ENCODE measurements around the gene CCL4. TPM values are rescaled to one million over a fixed set of nuclear protein-coding genes. Genes with fewer than 3 reads are reported as not detected.
A peak's percentile ranks its signal among the peaks of the same experiment; 100 is the strongest.

CCL4 gene
- total RNA-seq, 6 donors from 2014 or later: 5.7 to 24.0 (median 14.1) TPM

DNA sequence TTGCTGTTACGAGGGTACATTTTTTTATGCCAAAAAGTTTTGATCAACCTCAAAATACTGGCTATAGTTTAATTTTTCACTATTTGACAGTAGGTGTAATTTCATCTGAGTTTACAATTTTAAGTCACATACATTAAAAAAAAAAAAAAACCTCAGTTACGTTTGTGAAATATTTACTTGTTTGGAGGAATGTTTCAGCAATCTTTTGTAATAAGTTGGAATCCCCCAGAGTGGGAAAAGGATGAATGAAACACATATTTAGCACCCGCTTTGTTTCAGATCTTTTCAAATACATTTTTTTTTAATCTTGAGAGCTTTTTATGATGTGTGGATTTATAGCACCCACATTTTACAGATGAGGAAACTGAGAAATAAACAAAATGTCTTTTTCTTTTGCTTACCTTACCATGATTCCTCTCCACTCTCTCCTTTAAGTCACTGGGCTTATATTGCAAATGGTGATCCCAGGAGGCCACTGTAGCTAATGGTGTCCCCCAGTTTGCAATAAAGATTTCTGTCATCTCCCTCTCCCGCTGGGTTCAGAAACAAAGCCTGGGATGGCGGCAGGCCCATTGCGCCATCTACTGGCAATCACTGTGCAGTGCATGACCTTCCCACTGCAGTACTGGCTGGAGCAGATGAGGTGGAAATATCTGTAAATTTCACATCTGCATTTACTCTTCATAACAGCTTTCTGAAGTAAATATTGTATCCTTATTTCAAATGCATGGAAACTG, 45.1 kb downstream of the CCL4 start:
- no peaks in the 10 kb centered on the region for H3K9me3 ChIP-seq
- H3K4me1 ChIP-seq: peaks cover 0 to 9% (median 3%) of the 10 kb centered on the region in 4 donors
- ATAC-seq (ENCODE audit: low FRiP score in 2 of 2): peak; percentile 80 to 94
- H3K27me3 ChIP-seq: no peaks in the 10 kb centered on the region
- H3K4me3 ChIP-seq: no peak overlapping the region
- H3K27ac ChIP-seq: no peak overlapping the region
- TF ChIP-seq EP300 (IDR thresholded peaks at IDR 0.05): no peak
- TF ChIP-seq, protein P1, sequence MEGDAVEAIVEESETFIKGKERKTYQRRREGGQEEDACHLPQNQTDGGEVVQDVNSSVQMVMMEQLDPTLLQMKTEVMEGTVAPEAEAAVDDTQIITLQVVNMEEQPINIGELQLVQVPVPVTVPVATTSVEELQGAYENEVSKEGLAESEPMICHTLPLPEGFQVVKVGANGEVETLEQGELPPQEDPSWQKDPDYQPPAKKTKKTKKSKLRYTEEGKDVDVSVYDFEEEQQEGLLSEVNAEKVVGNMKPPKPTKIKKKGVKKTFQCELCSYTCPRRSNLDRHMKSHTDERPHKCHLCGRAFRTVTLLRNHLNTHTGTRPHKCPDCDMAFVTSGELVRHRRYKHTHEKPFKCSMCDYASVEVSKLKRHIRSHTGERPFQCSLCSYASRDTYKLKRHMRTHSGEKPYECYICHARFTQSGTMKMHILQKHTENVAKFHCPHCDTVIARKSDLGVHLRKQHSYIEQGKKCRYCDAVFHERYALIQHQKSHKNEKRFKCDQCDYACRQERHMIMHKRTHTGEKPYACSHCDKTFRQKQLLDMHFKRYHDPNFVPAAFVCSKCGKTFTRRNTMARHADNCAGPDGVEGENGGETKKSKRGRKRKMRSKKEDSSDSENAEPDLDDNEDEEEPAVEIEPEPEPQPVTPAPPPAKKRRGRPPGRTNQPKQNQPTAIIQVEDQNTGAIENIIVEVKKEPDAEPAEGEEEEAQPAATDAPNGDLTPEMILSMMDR (IDR thresholded peaks at IDR 0.05): peak; percentile 84 to 97 (median 96)
- WGBS, 2 donors: 38 to 39% methylated on average over 6 of the region's 6 CpGs
- H3K36me3 ChIP-seq: no peaks in the 10 kb centered on the region
- peak in 1 of 2 donors; percentile 75 for DNase-seq

GRCh38 chr17:36149296-36149820, 45.7 kb downstream of the CCL4 start:
- TF ChIP-seq, protein P1 (IDR thresholded peaks at IDR 0.05): no peak
- TF ChIP-seq POLR2AphosphoS5 (IDR thresholded peaks at IDR 0.05) (no peak), POLR2A (IDR thresholded peaks at IDR 0.05) (no peak), EP300 (IDR thresholded peaks at IDR 0.05) (no peak)
- ATAC-seq (ENCODE audit: low FRiP score in 2 of 2) (peak; percentile 6 to 78), DNase-seq (no peak)
- Histone ChIP-seq H3K27ac (no peak overlapping the region), H3K27me3 (no peaks in the 10 kb centered on the region), H3K4me3 (no peak overlapping the region), H3K4me1 (peaks cover 0 to 9% (median 3%) of the 10 kb centered on the region in 4 donors), H3K36me3 (no peaks in the 10 kb centered on the region), H3K9me3 (no peaks in the 10 kb centered on the region)
- 52 to 62% methylated on average over 11 of the region's 11 CpGs for WGBS, 2 donors

DNA sequence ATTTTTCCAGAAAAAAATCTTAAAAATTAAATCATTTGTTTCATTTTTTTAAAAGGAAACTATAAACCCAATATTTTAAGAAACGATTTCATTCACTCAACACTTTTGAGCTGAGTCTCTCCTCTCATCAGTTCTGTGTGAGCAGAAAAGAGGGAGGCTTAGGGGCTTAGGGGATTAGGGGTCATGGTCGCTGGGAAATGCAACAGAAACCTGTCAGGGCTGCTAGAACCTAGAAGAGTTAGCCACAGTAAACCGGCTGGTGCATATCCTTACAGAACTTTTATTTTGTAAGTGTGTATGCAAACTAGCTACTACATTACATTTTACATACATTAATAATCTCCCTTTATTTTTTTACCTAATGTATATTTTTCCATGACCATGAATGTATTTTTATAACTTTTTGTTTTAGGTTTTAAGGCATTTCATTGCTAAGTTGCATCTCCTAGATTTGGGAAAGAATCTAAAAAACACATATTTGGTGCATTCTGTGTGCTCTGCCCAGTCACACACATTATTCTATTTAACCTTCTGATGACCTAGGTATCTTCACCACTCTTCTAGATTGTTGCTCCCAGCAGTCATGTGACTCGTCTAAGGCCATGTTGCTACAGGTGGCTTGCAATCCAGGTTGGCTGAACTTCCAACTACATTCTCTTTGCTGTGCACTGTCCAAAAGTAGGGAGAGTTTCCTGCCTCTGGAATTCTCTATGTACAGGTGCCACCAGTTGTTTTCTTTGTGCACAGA, 48.4 kb downstream of the CCL4 start:
- DNase-seq (no peak), ATAC-seq (ENCODE audit: low FRiP score in 2 of 2) (peak in 1 of 2 donors; percentile 17)
- WGBS, 2 donors: 65 to 67% methylated on average over 4 of the region's 4 CpGs
- Histone ChIP-seq H3K27me3 (no peaks in the 10 kb centered on the region), H3K36me3 (no peaks in the 10 kb centered on the region), H3K27ac (no peak overlapping the region), H3K4me1 (peaks cover 0 to 9% (median 3%) of the 10 kb centered on the region in 4 donors), H3K9me3 (no peaks in the 10 kb centered on the region), H3K4me3 (no peak overlapping the region)
- TF ChIP-seq, protein P1 (IDR thresholded peaks at IDR 0.05): no peak
- TF ChIP-seq POLR2A (IDR thresholded peaks at IDR 0.05): no peak
- TF ChIP-seq POLR2AphosphoS5 (IDR thresholded peaks at IDR 0.05): no peak
- no peak for TF ChIP-seq EP300 (IDR thresholded peaks at IDR 0.05)

DNA sequence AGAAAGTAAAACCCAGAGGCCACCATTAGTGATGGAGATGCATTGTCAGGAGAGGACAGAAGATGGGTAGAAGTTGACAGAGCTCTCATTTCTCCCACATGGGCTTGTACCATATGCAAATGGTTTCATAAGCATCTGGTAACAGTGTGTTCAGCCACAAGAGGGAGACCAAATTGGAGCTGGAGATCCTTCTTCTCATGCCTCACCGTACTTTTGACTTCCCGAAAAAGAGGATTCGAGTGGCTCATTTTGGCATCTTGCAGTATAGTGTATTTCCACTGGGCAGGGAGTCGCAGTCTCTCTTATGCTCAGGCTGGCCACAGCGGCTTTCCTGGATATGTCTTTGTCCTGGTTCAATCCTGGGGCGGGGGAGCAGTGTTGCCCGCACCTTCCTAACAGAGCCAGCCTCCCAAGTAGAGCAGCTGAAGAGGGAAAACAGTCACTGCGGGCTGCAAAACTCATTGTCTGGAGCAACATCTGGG, 49.1 kb downstream of the CCL4 start:
- H3K36me3 ChIP-seq: no peaks in the 10 kb centered on the region
- no peak for DNase-seq
- H3K4me1 ChIP-seq: peaks cover 0 to 9% (median 3%) of the 10 kb centered on the region in 4 donors
- WGBS, 2 donors: 87 to 93% methylated on average over 8 of the region's 8 CpGs
- ATAC-seq (ENCODE audit: low FRiP score in 2 of 2): peak in 1 of 2 donors; percentile 25
- TF ChIP-seq POLR2A (IDR thresholded peaks at IDR 0.05): no peak
- TF ChIP-seq, protein P1 (IDR thresholded peaks at IDR 0.05): no peak
- no peak for TF ChIP-seq EP300 (IDR thresholded peaks at IDR 0.05)
- no peaks in the 10 kb centered on the region for H3K9me3 ChIP-seq
- H3K4me3 ChIP-seq: no peak overlapping the region
- no peaks in the 10 kb centered on the region for H3K27me3 ChIP-seq
- no peak overlapping the region for H3K27ac ChIP-seq
